ENCODE data around the gene CDK11A. TPM values are rescaled to one million over a fixed set of nuclear protein-coding genes. Genes with fewer than 3 reads are reported as not detected.
"Not testable (repeated sequence)": the region's sequence is repeated elsewhere in the genome, so short reads cannot be mapped to it uniquely, and the experiment has no call there.

CDK11A gene
- total and polyA plus RNA-seq, 2 of the 8 experiments (the other 6 are each of a cell fraction or from before 2014, with no cell fraction given), result 15.0 to 45.6 TPM

GRCh38 chr1:1676087-1676486 is 48.1 kb downstream of the CDK11A start:
- no CpG with 5 or more reads among the region's 21 CpGs for WGBS, 2 experiments (ENCODE audit: extremely low coverage in 1 of 2, insufficient coverage in 1 of 2, insufficient read length in 1 of 2, insufficient replicate concordance in 2 of 2, low coverage in 1 of 2, low lambda C conversion rate in 2 of 2, missing lambda C conversion rate in 1 of 2)
- not testable (repeated sequence) for FAIRE-seq; DNase-seq (ENCODE audit: low read depth in 1 of 2, low spot score in 2 of 2)

GRCh38 chr1:1675218-1675617 is 48.9 kb downstream of the CDK11A start:
- H3K56ac ChIP-seq (replicated peaks; ENCODE audit: insufficient read length, low read depth, low read length); H3K27me3 ChIP-seq (replicated peaks in 1 of 4; ENCODE audit: control insufficient read depth in 3 of 4, extremely low read depth in 1 of 4, insufficient read depth in 3 of 4, low read length in 3 of 4); H2BK120ac ChIP-seq (replicated peaks; ENCODE audit: low read depth, low read length); H2AFZ ChIP-seq (ENCODE audit: low read length); H3K9ac ChIP-seq (replicated peaks in 1 of 4; ENCODE audit: extremely low read depth in 1 of 4, low read depth in 3 of 4, low read length in 3 of 4); FAIRE-seq; H3K4me2 ChIP-seq (ENCODE audit: insufficient read depth in 1 of 2, low read depth in 2 of 2, low read length in 2 of 2); H3K4ac ChIP-seq (replicated peaks; ENCODE audit: insufficient read length, low read depth, low read length); H3K4me3 ChIP-seq (ENCODE audit: extremely low read depth in 1 of 4, insufficient read depth in 2 of 4, low read depth in 3 of 4, low read length in 4 of 4); POLR2A ChIA-PET (ENCODE audit: partially characterized antibody); DNase-seq (ENCODE audit: low read depth in 1 of 2, low spot score in 2 of 2); H2BK12ac ChIP-seq (ENCODE audit: low read depth, low read length); H3K79me1 ChIP-seq (ENCODE audit: low read depth, low read length); H3K18ac ChIP-seq (ENCODE audit: extremely low read depth, low read length); H2BK5ac ChIP-seq (ENCODE audit: low read depth, low read length); H4K91ac ChIP-seq (replicated peaks; ENCODE audit: insufficient read length, low read length); H3K23ac ChIP-seq (ENCODE audit: insufficient read length); CTCF ChIA-PET (ENCODE audit: partially characterized antibody); H2BK20ac ChIP-seq (ENCODE audit: low read length); H3K9me3 ChIP-seq (ENCODE audit: insufficient read depth in 2 of 2, low read depth in 1 of 2, low read length in 1 of 2); H2BK15ac ChIP-seq (ENCODE audit: low read length); H3K14ac ChIP-seq (ENCODE audit: insufficient read length); H3K23me2 ChIP-seq (ENCODE audit: low read depth, low read length); H4K8ac ChIP-seq (ENCODE audit: extremely low read depth, insufficient read depth, low read length); H2AK5ac ChIP-seq (ENCODE audit: low read depth, low read length); H3K27ac ChIP-seq (ENCODE audit: low read depth, low read length); H4K5ac ChIP-seq (ENCODE audit: insufficient read length, low read depth, low read length): not testable (repeated sequence)
- Histone ChIP-seq H3K4me1 (replicated peaks in 1 of 4; ENCODE audit: control insufficient read depth in 3 of 4, insufficient read depth in 4 of 4, low read length in 3 of 4) (peaks cover 0 to 13% (median 8%) of the 10 kb centered on the region in 4 experiments; a peak in 5 of 7 replicates), H4K20me1 (replicated peaks in 1 of 2; ENCODE audit: control insufficient read depth in 1 of 2, insufficient read depth in 2 of 2, low read length in 2 of 2) (peaks cover 5 to 12% of the 10 kb centered on the region in 2 experiments), H3K79me2 (ENCODE audit: control insufficient read depth in 1 of 2, insufficient read depth in 2 of 2, low read length in 2 of 2) (peaks cover 0 to 20% of the 10 kb centered on the region in 2 experiments; a peak in 1 of 4 replicates), H3K36me3 (ENCODE audit: control insufficient read depth in 2 of 4, insufficient read depth in 4 of 4, low read length in 3 of 4) (peaks cover 0 to 16% (median 5%) of the 10 kb centered on the region in 4 experiments; a peak in 4 of 8 replicates)
- WGBS, 2 experiments (ENCODE audit: extremely low coverage in 1 of 2, insufficient coverage in 1 of 2, insufficient read length in 1 of 2, insufficient replicate concordance in 2 of 2, low coverage in 1 of 2, low lambda C conversion rate in 2 of 2, missing lambda C conversion rate in 1 of 2), result 95% methylated on average over 4 of the region's 18 CpGs; no CpG with 5 or more reads in 1 of the 2 experiments

More at GRCh38 chr1:1676087-1676486, 48.1 kb downstream of the CDK11A start:
- H3K23me2 ChIP-seq (ENCODE audit: low read depth, low read length); H2BK15ac ChIP-seq (ENCODE audit: low read length); H2BK120ac ChIP-seq (replicated peaks; ENCODE audit: low read depth, low read length); H2AFZ ChIP-seq (ENCODE audit: low read length); H3K9me3 ChIP-seq (ENCODE audit: insufficient read depth in 2 of 2, low read depth in 1 of 2, low read length in 1 of 2); H3K4me3 ChIP-seq (ENCODE audit: extremely low read depth in 1 of 4, insufficient read depth in 2 of 4, low read depth in 3 of 4, low read length in 4 of 4); H3K18ac ChIP-seq (ENCODE audit: extremely low read depth, low read length); H3K9ac ChIP-seq (replicated peaks in 1 of 4; ENCODE audit: extremely low read depth in 1 of 4, low read depth in 3 of 4, low read length in 3 of 4); H4K91ac ChIP-seq (replicated peaks; ENCODE audit: insufficient read length, low read length); H2BK12ac ChIP-seq (ENCODE audit: low read depth, low read length); H3K27ac ChIP-seq (ENCODE audit: low read depth, low read length); H3K4me2 ChIP-seq (ENCODE audit: insufficient read depth in 1 of 2, low read depth in 2 of 2, low read length in 2 of 2); H3K23ac ChIP-seq (ENCODE audit: insufficient read length); H3K27me3 ChIP-seq (replicated peaks in 1 of 4; ENCODE audit: control insufficient read depth in 3 of 4, extremely low read depth in 1 of 4, insufficient read depth in 3 of 4, low read length in 3 of 4); H4K8ac ChIP-seq (ENCODE audit: extremely low read depth, insufficient read depth, low read length); CTCF ChIA-PET (ENCODE audit: partially characterized antibody); H3K14ac ChIP-seq (ENCODE audit: insufficient read length); POLR2A ChIA-PET (ENCODE audit: partially characterized antibody); H2BK5ac ChIP-seq (ENCODE audit: low read depth, low read length); H3K56ac ChIP-seq (replicated peaks; ENCODE audit: insufficient read length, low read depth, low read length); H3K4ac ChIP-seq (replicated peaks; ENCODE audit: insufficient read length, low read depth, low read length); H4K5ac ChIP-seq (ENCODE audit: insufficient read length, low read depth, low read length); H3K79me1 ChIP-seq (ENCODE audit: low read depth, low read length); H2AK5ac ChIP-seq (ENCODE audit: low read depth, low read length); H2BK20ac ChIP-seq (ENCODE audit: low read length): not testable (repeated sequence)
- Histone ChIP-seq H3K36me3 (ENCODE audit: control insufficient read depth in 2 of 4, insufficient read depth in 4 of 4, low read length in 3 of 4) (peaks cover 0 to 12% (median 3%) of the 10 kb centered on the region in 4 experiments; a peak in 4 of 8 replicates), H4K20me1 (replicated peaks in 1 of 2; ENCODE audit: control insufficient read depth in 1 of 2, insufficient read depth in 2 of 2, low read length in 2 of 2) (peaks cover 5 to 15% of the 10 kb centered on the region in 2 experiments), H3K79me2 (ENCODE audit: control insufficient read depth in 1 of 2, insufficient read depth in 2 of 2, low read length in 2 of 2) (peaks cover 4 to 28% of the 10 kb centered on the region in 2 experiments; a peak in 1 of 4 replicates), H3K4me1 (replicated peaks in 1 of 4; ENCODE audit: control insufficient read depth in 3 of 4, insufficient read depth in 4 of 4, low read length in 3 of 4) (peaks cover 0 to 13% (median 8%) of the 10 kb centered on the region in 4 experiments; a peak in 5 of 7 replicates)
